HepG2 (cell line): Measurements from ENCODE around the gene SKP1. TPM values are rescaled to one million over a fixed set of nuclear protein-coding genes. Genes with fewer than 3 reads are reported as not detected.

Experiments used
- CHD4 ChIP-seq: fragments of 200-600 bp; sonication (generic); IDR thresholded peaks from 2 replicates; pipeline ENCODE4 v1.7.0; 2017; ENCODE audit warnings: mild to moderate bottlenecking, low read length, borderline replicate concordance
- HNF4G ChIP-seq, 2 experiments: sonication (generic) in 1 of 2; formaldehyde crosslinking in 1 of 2; IDR thresholded peaks; 2 replicates each; pipeline versions ENCODE4 v1.4.0 to v1.6.1; 2011 to 2020; ENCODE audit warnings: borderline replicate concordance in 2 of 2, low read depth in 2 of 2, mild to moderate bottlenecking in 2 of 2, low read length in 1 of 2, missing genetic modification reagents in 1 of 2, moderate library complexity in 1 of 2
- IKZF4 ChIP-seq: sonication (generic); formaldehyde crosslinking; IDR thresholded peaks from 2 replicates; pipeline ENCODE4 v1.5.1; 2020; ENCODE audit warnings: borderline replicate concordance, mild to moderate bottlenecking, low read depth, missing genetic modification reagents; ENCODE audit errors: not compliant biosample characterization
- MTA3 ChIP-seq: sonication (generic); formaldehyde crosslinking; IDR thresholded peaks from 2 replicates; pipeline ENCODE4 v1.4.0; 2020; ENCODE audit warnings: missing genetic modification reagents
- SAFB2 ChIP-seq: sonication (generic); formaldehyde crosslinking; IDR thresholded peaks from 2 replicates; pipeline ENCODE4 v1.5.1; 2020; ENCODE audit warnings: missing genetic modification reagents, low read depth, mild to moderate bottlenecking, borderline replicate concordance
- TP53 ChIP-seq: sonication (generic); formaldehyde crosslinking; conservative IDR thresholded peaks from 2 replicates; pipeline ENCODE4 v1.4.0; 2020; ENCODE audit warnings: missing genetic modification reagents
- ZMYM3 ChIP-seq: sonication (generic); formaldehyde crosslinking; IDR thresholded peaks from 2 replicates; pipeline ENCODE4 v1.5.1; 2020; ENCODE audit warnings: mild to moderate bottlenecking, missing genetic modification reagents
- ZNF496 ChIP-seq: sonication (generic); formaldehyde crosslinking; IDR thresholded peaks from 2 replicates; pipeline ENCODE4 v1.8.1; 2023; ENCODE audit warnings: mild to moderate bottlenecking, moderate library complexity, missing genetic modification reagents; ENCODE audit not compliant: insufficient replicate concordance
- ZNF552 ChIP-seq: sonication (generic); formaldehyde crosslinking; IDR thresholded peaks from 2 replicates; pipeline ENCODE4 v1.9.0; 2022; ENCODE audit warnings: missing genetic modification reagents, mild to moderate bottlenecking, borderline replicate concordance
- ZNF558 ChIP-seq: sonication (generic); formaldehyde crosslinking; IDR thresholded peaks from 2 replicates; pipeline ENCODE4 v1.9.0; 2022; ENCODE audit warnings: mild to moderate bottlenecking, missing genetic modification reagents, borderline replicate concordance
- ZNF83 ChIP-seq: sonication (generic); formaldehyde crosslinking; IDR thresholded peaks from 2 replicates; pipeline ENCODE4 v1.4.0; 2020; ENCODE audit warnings: missing genetic modification reagents, mild to moderate bottlenecking, borderline replicate concordance
- polyA plus RNA-seq, 8 experiments: library from polyadenylated mRNA; depleted of rRNA in 3 of 8; stranded (reverse) in 7 of 8; unstranded in 1 of 8; fragments of >200 nt; fragmentation: Illumina TruSeq in 4 of 8; extraction: Trizol in 4 of 8; gene quantifications; 2 replicates each; pipeline versions ENCODE4 v1.2.1 to v1.2.3, GENCODE V29; 2011 to 2016; ENCODE audit warnings: low read depth in 4 of 8, missing spikeins in 1 of 8, mixed read lengths in 1 of 8; ENCODE audit not compliant: insufficient read depth in 1 of 8
- total RNA-seq, 5 experiments: library from RNA; depleted of rRNA; stranded (reverse); fragments of >200 nt; fragmentation: Illumina TruSeq; extraction: Trizol; gene quantifications; 2 replicates each; pipeline ENCODE4 v1.2.3, GENCODE V29; 2016; ENCODE audit warnings: low read depth in 1 of 5
- TF ChIP-seq, protein P1 (sequence below): sonication (generic); formaldehyde crosslinking; IDR thresholded peaks from 2 replicates; pipeline ENCODE4 v1.5.1; 2020; ENCODE audit warnings: mild to moderate bottlenecking, missing genetic modification reagents, borderline replicate concordance
- TF ChIP-seq, protein P2 (sequence below): sonication (generic); formaldehyde crosslinking; IDR thresholded peaks from 2 replicates; pipeline ENCODE4 v1.4.0; 2020; ENCODE audit warnings: missing genetic modification reagents
- TF ChIP-seq, protein P3 (sequence below): sonication (generic); formaldehyde crosslinking; IDR thresholded peaks from 2 replicates; pipeline ENCODE4 v1.4.0; 2020; ENCODE audit warnings: mild to moderate bottlenecking, missing genetic modification reagents
- TF ChIP-seq, protein P4 (sequence below): sonication (generic); formaldehyde crosslinking; conservative IDR thresholded peaks from 2 replicates; pipeline ENCODE4 v1.4.0; 2020; ENCODE audit warnings: missing genetic modification reagents

SKP1 gene
- total and polyA plus RNA-seq, 2 of the 13 experiments (the other 11 are each of a cell fraction or from before 2014, with no cell fraction given) = 134 to 340 TPM

DNA sequence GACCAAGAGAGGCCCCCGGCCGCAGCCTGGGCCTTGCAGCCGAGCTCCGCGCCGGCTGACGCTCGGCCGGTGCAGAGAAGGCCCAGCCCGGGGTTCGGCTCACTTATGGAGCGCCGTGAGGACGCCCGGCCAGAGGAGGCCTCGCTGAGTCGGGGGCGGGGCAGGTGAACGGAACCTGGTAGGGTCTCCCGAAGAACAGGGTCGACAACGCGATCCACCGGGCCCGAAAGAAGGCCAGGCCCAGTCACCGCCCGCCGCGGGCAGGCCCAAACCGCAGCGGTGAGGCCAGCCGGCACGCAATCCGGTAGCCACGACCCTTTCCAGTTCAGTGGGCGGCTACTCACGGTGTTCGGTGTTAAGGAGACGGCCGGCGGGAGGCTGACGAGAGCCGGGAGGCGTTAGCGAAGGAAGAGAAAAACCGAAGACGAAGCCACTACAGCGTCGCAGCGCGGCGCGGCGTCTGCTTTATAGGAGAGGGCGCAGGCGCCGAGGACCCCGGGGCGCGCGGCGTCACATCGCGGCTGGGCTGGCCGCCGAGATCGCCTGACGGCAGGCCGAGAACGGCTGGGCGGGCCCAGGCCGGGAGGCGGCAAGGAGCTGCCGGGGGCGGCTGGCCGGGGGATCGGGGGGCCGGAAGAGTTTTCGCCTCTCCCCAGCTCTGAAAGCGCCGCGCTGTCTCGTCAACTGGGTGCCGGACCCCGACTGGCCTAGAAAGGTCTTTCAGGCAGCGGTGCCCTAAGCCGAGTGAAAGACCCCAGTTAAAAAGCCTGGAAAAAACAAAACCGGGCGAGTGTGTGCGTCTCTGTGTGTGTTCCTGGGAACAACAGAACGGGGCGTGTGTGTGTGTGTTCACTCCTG lies at the start of gene SKP1 (continued):
- TF ChIP-seq, protein P1, sequence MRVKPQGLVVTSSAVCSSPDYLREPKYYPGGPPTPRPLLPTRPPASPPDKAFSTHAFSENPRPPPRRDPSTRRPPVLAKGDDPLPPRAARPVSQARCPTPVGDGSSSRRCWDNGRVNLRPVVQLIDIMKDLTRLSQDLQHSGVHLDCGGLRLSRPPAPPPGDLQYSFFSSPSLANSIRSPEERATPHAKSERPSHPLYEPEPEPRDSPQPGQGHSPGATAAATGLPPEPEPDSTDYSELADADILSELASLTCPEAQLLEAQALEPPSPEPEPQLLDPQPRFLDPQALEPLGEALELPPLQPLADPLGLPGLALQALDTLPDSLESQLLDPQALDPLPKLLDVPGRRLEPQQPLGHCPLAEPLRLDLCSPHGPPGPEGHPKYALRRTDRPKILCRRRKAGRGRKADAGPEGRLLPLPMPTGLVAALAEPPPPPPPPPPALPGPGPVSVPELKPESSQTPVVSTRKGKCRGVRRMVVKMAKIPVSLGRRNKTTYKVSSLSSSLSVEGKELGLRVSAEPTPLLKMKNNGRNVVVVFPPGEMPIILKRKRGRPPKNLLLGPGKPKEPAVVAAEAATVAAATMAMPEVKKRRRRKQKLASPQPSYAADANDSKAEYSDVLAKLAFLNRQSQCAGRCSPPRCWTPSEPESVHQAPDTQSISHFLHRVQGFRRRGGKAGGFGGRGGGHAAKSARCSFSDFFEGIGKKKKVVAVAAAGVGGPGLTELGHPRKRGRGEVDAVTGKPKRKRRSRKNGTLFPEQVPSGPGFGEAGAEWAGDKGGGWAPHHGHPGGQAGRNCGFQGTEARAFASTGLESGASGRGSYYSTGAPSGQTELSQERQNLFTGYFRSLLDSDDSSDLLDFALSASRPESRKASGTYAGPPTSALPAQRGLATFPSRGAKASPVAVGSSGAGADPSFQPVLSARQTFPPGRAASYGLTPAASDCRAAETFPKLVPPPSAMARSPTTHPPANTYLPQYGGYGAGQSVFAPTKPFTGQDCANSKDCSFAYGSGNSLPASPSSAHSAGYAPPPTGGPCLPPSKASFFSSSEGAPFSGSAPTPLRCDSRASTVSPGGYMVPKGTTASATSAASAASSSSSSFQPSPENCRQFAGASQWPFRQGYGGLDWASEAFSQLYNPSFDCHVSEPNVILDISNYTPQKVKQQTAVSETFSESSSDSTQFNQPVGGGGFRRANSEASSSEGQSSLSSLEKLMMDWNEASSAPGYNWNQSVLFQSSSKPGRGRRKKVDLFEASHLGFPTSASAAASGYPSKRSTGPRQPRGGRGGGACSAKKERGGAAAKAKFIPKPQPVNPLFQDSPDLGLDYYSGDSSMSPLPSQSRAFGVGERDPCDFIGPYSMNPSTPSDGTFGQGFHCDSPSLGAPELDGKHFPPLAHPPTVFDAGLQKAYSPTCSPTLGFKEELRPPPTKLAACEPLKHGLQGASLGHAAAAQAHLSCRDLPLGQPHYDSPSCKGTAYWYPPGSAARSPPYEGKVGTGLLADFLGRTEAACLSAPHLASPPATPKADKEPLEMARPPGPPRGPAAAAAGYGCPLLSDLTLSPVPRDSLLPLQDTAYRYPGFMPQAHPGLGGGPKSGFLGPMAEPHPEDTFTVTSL (CRISPR knock-in tag) = no peak; the same call in 1 of the 2 replicates
- TF ChIP-seq, protein P2, sequence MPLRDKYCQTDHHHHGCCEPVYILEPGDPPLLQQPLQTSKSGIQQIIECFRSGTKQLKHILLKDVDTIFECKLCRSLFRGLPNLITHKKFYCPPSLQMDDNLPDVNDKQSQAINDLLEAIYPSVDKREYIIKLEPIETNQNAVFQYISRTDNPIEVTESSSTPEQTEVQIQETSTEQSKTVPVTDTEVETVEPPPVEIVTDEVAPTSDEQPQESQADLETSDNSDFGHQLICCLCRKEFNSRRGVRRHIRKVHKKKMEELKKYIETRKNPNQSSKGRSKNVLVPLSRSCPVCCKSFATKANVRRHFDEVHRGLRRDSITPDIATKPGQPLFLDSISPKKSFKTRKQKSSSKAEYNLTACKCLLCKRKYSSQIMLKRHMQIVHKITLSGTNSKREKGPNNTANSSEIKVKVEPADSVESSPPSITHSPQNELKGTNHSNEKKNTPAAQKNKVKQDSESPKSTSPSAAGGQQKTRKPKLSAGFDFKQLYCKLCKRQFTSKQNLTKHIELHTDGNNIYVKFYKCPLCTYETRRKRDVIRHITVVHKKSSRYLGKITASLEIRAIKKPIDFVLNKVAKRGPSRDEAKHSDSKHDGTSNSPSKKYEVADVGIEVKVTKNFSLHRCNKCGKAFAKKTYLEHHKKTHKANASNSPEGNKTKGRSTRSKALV (CRISPR knock-in tag) = peak; percentile 81; the same call in 1 of the 2 replicates
- peak; percentile 65 for TF ChIP-seq IKZF4
- 0 out of 2 replicates have a peak, but pooled peaks have one; percentile 27 for TF ChIP-seq ZNF83 (CRISPR knock-in tag)
- TF ChIP-seq ZMYM3 (CRISPR knock-in tag) = no peak
- no peak for TF ChIP-seq MTA3
- TF ChIP-seq CHD4 = no peak
- TF ChIP-seq, protein P3, sequence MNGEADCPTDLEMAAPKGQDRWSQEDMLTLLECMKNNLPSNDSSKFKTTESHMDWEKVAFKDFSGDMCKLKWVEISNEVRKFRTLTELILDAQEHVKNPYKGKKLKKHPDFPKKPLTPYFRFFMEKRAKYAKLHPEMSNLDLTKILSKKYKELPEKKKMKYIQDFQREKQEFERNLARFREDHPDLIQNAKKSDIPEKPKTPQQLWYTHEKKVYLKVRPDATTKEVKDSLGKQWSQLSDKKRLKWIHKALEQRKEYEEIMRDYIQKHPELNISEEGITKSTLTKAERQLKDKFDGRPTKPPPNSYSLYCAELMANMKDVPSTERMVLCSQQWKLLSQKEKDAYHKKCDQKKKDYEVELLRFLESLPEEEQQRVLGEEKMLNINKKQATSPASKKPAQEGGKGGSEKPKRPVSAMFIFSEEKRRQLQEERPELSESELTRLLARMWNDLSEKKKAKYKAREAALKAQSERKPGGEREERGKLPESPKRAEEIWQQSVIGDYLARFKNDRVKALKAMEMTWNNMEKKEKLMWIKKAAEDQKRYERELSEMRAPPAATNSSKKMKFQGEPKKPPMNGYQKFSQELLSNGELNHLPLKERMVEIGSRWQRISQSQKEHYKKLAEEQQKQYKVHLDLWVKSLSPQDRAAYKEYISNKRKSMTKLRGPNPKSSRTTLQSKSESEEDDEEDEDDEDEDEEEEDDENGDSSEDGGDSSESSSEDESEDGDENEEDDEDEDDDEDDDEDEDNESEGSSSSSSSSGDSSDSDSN (CRISPR knock-in tag) = peak; percentile 99
- TF ChIP-seq, protein P4, sequence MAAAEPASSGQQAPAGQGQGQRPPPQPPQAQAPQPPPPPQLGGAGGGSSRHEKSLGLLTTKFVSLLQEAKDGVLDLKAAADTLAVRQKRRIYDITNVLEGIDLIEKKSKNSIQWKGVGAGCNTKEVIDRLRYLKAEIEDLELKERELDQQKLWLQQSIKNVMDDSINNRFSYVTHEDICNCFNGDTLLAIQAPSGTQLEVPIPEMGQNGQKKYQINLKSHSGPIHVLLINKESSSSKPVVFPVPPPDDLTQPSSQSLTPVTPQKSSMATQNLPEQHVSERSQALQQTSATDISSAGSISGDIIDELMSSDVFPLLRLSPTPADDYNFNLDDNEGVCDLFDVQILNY (CRISPR knock-in tag) = no peak; the same call in 1 of the 2 replicates
- TF ChIP-seq HNF4G (IDR thresholded peaks at IDR 0.05; ENCODE audit: borderline replicate concordance, low read depth, low read length) = peak; percentile 27; the same call in 1 of the 2 replicates
- no peak for TF ChIP-seq HNF4G (CRISPR knock-in tag; IDR thresholded peaks at IDR 0.05; ENCODE audit: borderline replicate concordance, low read depth)
- TF ChIP-seq ZNF552 (CRISPR knock-in tag) = peak; percentile 49; the same call in 1 of the 2 replicates
- TF ChIP-seq SAFB2 (CRISPR knock-in tag) = no peak; the same call in 1 of the 2 replicates
- peak; percentile 92; the same call in 1 of the 2 replicates for TF ChIP-seq ZNF558 (CRISPR knock-in tag)
- TF ChIP-seq TP53 (CRISPR knock-in tag) = peak; percentile 90; the same call in 1 of the 2 replicates
- TF ChIP-seq ZNF496 (CRISPR knock-in tag) = no peak
